IMR-90 (cell line): ENCODE results near the gene STK10. TPM values are rescaled to one million over a fixed set of nuclear protein-coding genes. Genes with fewer than 3 reads are reported as not detected.

Source experiments
- ATAC-seq: fragments of 200-7000 bp; cut with Tn5 transposase; 2 replicates; pipeline ENCODE4 v1.9.1; 2020; ENCODE audit warnings: low read depth, mild to moderate bottlenecking, moderate library complexity
- BruUV-seq: library from RNA; stranded (reverse); fragments of 400-500 nt; replicated peaks from 2 replicates; lab custom pipeline; 2021; lab: Mats Ljungman, UMichigan
- CTCF ChIA-PET: fragments of 300-600 bp; formaldehyde crosslinking; extraction: SDS; loops from one replicate; lab custom pipeline; 2021; ENCODE audit warnings: antibody characterized with exemption; lab: Yijun Ruan, JAX
- POLR2A ChIA-PET: fragments of 300-600 bp; sonication (Branson Sonifier 250); formaldehyde crosslinking; loops from one replicate; lab custom pipeline; 2022; ENCODE audit warnings: antibody characterized with exemption; ENCODE audit not compliant: unreplicated experiment; lab: Charles Lee
- DNase-seq: peaks from one replicate; pipeline ENCODE4 v3.0.0; 2013
- H2AFZ ChIP-seq: replicated peaks from 2 replicates; pipeline ENCODE3; 2013; ENCODE audit warnings: low read length, mild to moderate bottlenecking; ENCODE audit not compliant: poor library complexity
- H2AK5ac ChIP-seq: 2 replicates; pipeline ENCODE4 v1.6.1; 2013; ENCODE audit warnings: low read depth, low read length, inconsistent platforms
- H2AK9ac ChIP-seq: replicated peaks from 2 replicates; pipeline ENCODE3; 2013; ENCODE audit warnings: mild to moderate bottlenecking, low read depth, low read length, moderate library complexity; ENCODE audit not compliant: poor library complexity
- H2BK120ac ChIP-seq: 2 replicates; pipeline ENCODE4 v1.6.1; 2013; ENCODE audit warnings: low read depth, low read length, inconsistent platforms
- H2BK15ac ChIP-seq: 3 replicates; pipeline ENCODE4 v1.6.1; 2013; ENCODE audit warnings: low read depth, low read length, inconsistent platforms
- H2BK20ac ChIP-seq: 2 replicates; pipeline ENCODE4 v1.6.1; 2013; ENCODE audit warnings: low read depth, mild to moderate bottlenecking, inconsistent platforms, low read length, moderate library complexity
- H2BK5ac ChIP-seq: 2 replicates; pipeline ENCODE4 v1.6.1; 2013; ENCODE audit warnings: mild to moderate bottlenecking, low read depth, low read length, inconsistent platforms; ENCODE audit not compliant: poor library complexity, severe bottlenecking
- H3K14ac ChIP-seq: replicated peaks from 2 replicates; pipeline ENCODE4 v1.6.1; 2013; ENCODE audit warnings: low read depth, low read length, inconsistent platforms
- H3K18ac ChIP-seq: 2 replicates; pipeline ENCODE4 v1.6.1; 2013; ENCODE audit warnings: low read depth, low read length, control low read depth
- H3K23ac ChIP-seq: 2 replicates; pipeline ENCODE4 v1.6.1; 2013; ENCODE audit warnings: low read depth, low read length, inconsistent platforms
- H3K27ac ChIP-seq: 2 replicates; pipeline ENCODE4 v1.5.1; 2013; ENCODE audit warnings: mild to moderate bottlenecking, control low read depth, low read length; ENCODE audit not compliant: insufficient read depth
- H3K27me3 ChIP-seq: 2 replicates; pipeline ENCODE4 v1.6.1; 2013; ENCODE audit warnings: low read length; ENCODE audit not compliant: control insufficient read depth, insufficient read depth
- H3K36me3 ChIP-seq: 2 replicates; pipeline ENCODE4 v1.6.1; 2013; ENCODE audit warnings: low read length, mixed read lengths; ENCODE audit not compliant: control insufficient read depth, insufficient read depth
- H3K4ac ChIP-seq: 2 replicates; pipeline ENCODE4 v1.6.1; 2013; ENCODE audit warnings: low read depth, low read length, inconsistent platforms
- H3K4me1 ChIP-seq: 2 replicates; pipeline ENCODE4 v1.6.1; 2013; ENCODE audit warnings: low read length, mixed read lengths; ENCODE audit not compliant: control insufficient read depth, insufficient read depth
- H3K4me2 ChIP-seq: 2 replicates; pipeline ENCODE4 v1.6.1; 2013; ENCODE audit warnings: low read depth, mild to moderate bottlenecking, control low read depth, low read length, moderate library complexity
- H3K4me3 ChIP-seq: 2 replicates; pipeline ENCODE4 v1.5.1; 2013; ENCODE audit warnings: low read depth, mild to moderate bottlenecking, control low read depth, low read length, moderate library complexity; ENCODE audit not compliant: insufficient read depth
- H3K56ac ChIP-seq: 2 replicates; pipeline ENCODE4 v1.6.1; 2013; ENCODE audit warnings: low read length, inconsistent platforms; ENCODE audit not compliant: insufficient read depth; ENCODE audit errors: extremely low read depth
- H3K79me1 ChIP-seq, 2 experiments: 2 replicates each; pipeline ENCODE4 v1.6.1; 2013; ENCODE audit warnings: low read length in 2 of 2, inconsistent platforms in 1 of 2, low read depth in 1 of 2
- H3K9ac ChIP-seq: 2 replicates; pipeline ENCODE4 v1.6.1; 2013; ENCODE audit warnings: low read depth, low read length, control low read depth
- H3K9me1 ChIP-seq: 2 replicates; pipeline ENCODE4 v1.6.1; 2013; ENCODE audit warnings: low read length, inconsistent platforms; ENCODE audit not compliant: insufficient read depth
- H3K9me3 ChIP-seq: 2 replicates; pipeline ENCODE4 v1.6.1; 2013; ENCODE audit warnings: low read length; ENCODE audit not compliant: control insufficient read depth, insufficient read depth
- H4K20me1 ChIP-seq: 2 replicates; pipeline ENCODE4 v1.6.1; 2013; ENCODE audit warnings: low read length, inconsistent platforms; ENCODE audit not compliant: insufficient read depth
- H4K5ac ChIP-seq: 2 replicates; pipeline ENCODE4 v1.6.1; 2013; ENCODE audit warnings: mild to moderate bottlenecking, low read depth, low read length, control low read depth
- H4K8ac ChIP-seq, 2 experiments: 2 replicates each; pipeline ENCODE4 v1.6.1; 2013; ENCODE audit warnings: low read depth in 2 of 2, low read length in 2 of 2, control low read depth in 1 of 2, inconsistent platforms in 1 of 2
- H4K91ac ChIP-seq: 2 replicates; pipeline ENCODE4 v1.6.1; 2013; ENCODE audit warnings: low read depth, low read length, inconsistent platforms; ENCODE audit not compliant: insufficient read depth
- BHLHE40 ChIP-seq: fragments of 150-350 bp; IDR thresholded peaks from 2 replicates; pipeline ENCODE4 v1.6.1; 2016; ENCODE audit warnings: mild to moderate bottlenecking, low read depth, low read length
- CHD1 ChIP-seq: IDR thresholded peaks from 2 replicates; pipeline ENCODE4 v1.6.1; 2012; ENCODE audit warnings: low read depth, low read length, improper control_type of control experiment
- FOS ChIP-seq: fragments of 150-350 bp; IDR thresholded peaks from 2 replicates; pipeline ENCODE4 v1.6.1; 2016; ENCODE audit warnings: low read depth, low read length
- POLR2A ChIP-seq: IDR thresholded peaks from 2 replicates; pipeline ENCODE4 v1.6.1; 2012; ENCODE audit warnings: mild to moderate bottlenecking, low read depth, low read length
- RAD21 ChIP-seq: IDR thresholded peaks from 2 replicates; pipeline ENCODE4 v1.6.1; 2012; ENCODE audit warnings: low read length, improper control_type of control experiment
- RCOR1 ChIP-seq: IDR thresholded peaks from 2 replicates; pipeline ENCODE4 v1.6.1; 2012; ENCODE audit warnings: mild to moderate bottlenecking, low read length, improper control_type of control experiment; ENCODE audit not compliant: insufficient replicate concordance
- RFX5 ChIP-seq: IDR thresholded peaks from 2 replicates; pipeline ENCODE4 v1.8.0; 2012; ENCODE audit warnings: low read depth, mild to moderate bottlenecking, low read length, moderate library complexity
- WGBS, 2 experiments: methylation state at CpG; one replicate each; pipeline versions ENCODE4 v1.1.5 to v1.1.7; 2013; ENCODE audit warnings: missing lambda C conversion rate in 2 of 2; ENCODE audit not compliant: insufficient read length in 1 of 2; ENCODE audit errors: extremely low coverage in 2 of 2; 5-methylcytosine and 5-hydroxymethylcytosine counted together
- dilution Hi-C: fragments of 300-500 bp; cut with HindIII; formaldehyde crosslinking; loops from one replicate; pipeline ENCODE4 v1.14.3; 2018; ENCODE audit warnings: low sequenced_read_pairs; ENCODE audit not compliant: unreplicated experiment
- in situ Hi-C: fragments of 300-500 bp; cut with MboI; formaldehyde crosslinking; loops from 3 replicates; pipeline ENCODE4 v1.14.3; 2019; ENCODE audit warnings: low sequenced_read_pairs, inconsistent platforms, mixed read lengths
- intact Hi-C: fragments of 100-400 bp; cut with micrococcal nuclease; formaldehyde crosslinking; loops from 2 replicates; pipeline ENCODE4 v1.10.0; 2022
- polyA plus RNA-seq, 3 experiments: library from polyadenylated mRNA; depleted of rRNA; stranded (reverse); fragments of >200 nt; gene quantifications; 2 replicates each; pipeline ENCODE4 v1.2.3, GENCODE V29; 2012; ENCODE audit warnings: low replicate concordance in 1 of 3
- total RNA-seq: library from RNA; depleted of rRNA; stranded (reverse); fragments of >200 nt; gene quantifications from 2 replicates; pipeline ENCODE4 v1.2.3, GENCODE V29; 2012
- TF ChIP-seq, protein P1 (sequence below): fragments of 150-350 bp; IDR thresholded peaks from 2 replicates; pipeline ENCODE4 v1.6.1; 2017; ENCODE audit warnings: mild to moderate bottlenecking, antibody characterized with exemption, low read length, low read depth

STK10 gene
- total and polyA plus RNA-seq, 2 of the 4 experiments (the other 2 are of a cell fraction): 15.4 to 18.5 TPM

DNA sequence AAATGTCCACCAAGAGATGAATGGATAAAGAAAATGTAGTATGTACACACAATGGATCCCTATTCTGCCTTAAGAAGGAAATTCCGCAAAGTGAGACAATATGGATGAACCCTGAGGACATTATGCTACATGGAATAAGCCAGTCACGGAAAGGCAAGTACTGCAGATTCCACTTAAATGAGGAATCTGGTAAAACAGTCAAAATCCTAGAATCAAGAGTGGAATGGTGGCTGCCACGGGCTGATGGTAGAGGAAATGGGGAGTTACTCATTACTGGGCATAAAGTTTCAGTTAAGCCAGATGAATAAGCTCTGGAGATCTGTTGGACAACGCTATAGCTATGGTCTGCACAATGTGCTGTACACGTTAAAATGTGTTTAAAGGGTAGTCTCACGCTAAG lies 47.2 kb downstream of the STK10 start:
- dilution Hi-C loops: no loop called here
- no TSS peak for BruUV-seq
- POLR2A ChIA-PET: no interaction called here
- H2BK120ac ChIP-seq: no peak overlapping the region
- in situ Hi-C loops: no loop called here
- no peak overlapping the region for H4K8ac ChIP-seq
- H3K9me3 ChIP-seq: no peaks in the 10 kb centered on the region; the same call in 1 of the 2 replicates
- H3K27ac ChIP-seq: no peak overlapping the region
- no peak overlapping the region for H3K14ac ChIP-seq
- H3K79me1 ChIP-seq: peaks cover 39 to 62% of the 10 kb centered on the region in 2 experiments
- CTCF ChIA-PET: no interaction called here
- no peak overlapping the region for H2BK20ac ChIP-seq
- TF ChIP-seq, protein P1, sequence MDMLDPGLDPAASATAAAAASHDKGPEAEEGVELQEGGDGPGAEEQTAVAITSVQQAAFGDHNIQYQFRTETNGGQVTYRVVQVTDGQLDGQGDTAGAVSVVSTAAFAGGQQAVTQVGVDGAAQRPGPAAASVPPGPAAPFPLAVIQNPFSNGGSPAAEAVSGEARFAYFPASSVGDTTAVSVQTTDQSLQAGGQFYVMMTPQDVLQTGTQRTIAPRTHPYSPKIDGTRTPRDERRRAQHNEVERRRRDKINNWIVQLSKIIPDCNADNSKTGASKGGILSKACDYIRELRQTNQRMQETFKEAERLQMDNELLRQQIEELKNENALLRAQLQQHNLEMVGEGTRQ: no peak
- no peak for TF ChIP-seq RCOR1
- TF ChIP-seq RFX5: no peak
- no peak for TF ChIP-seq FOS
- no peak for TF ChIP-seq RAD21
- TF ChIP-seq POLR2A: no peak
- TF ChIP-seq BHLHE40: no peak
- TF ChIP-seq CHD1: no peak
- H2AFZ ChIP-seq: no peak overlapping the region
- no peaks in the 10 kb centered on the region; the same call in 1 of the 2 replicates for H3K36me3 ChIP-seq
- no peak overlapping the region; the same call in 1 of the 2 replicates for H4K5ac ChIP-seq
- H3K18ac ChIP-seq: no peak overlapping the region
- no peak overlapping the region for H2BK15ac ChIP-seq
- DNase-seq (no peak), ATAC-seq (no peak)
- no peaks in the 10 kb centered on the region for H3K27me3 ChIP-seq
- WGBS, 2 experiments: 78% methylated on average over 4 of the region's 6 CpGs; no CpG with 5 or more reads in 1 of the 2 experiments
- H3K9ac ChIP-seq: no peak overlapping the region
- H2AK5ac ChIP-seq: no peak overlapping the region
- no peak overlapping the region for H3K4me3 ChIP-seq
- H4K91ac ChIP-seq: no peak overlapping the region
- no peak overlapping the region for H3K23ac ChIP-seq
- no peak overlapping the region for H2AK9ac ChIP-seq
- H2BK5ac ChIP-seq: no peak overlapping the region
- H3K4me1 ChIP-seq: peaks cover 14% of the 10 kb centered on the region
- intact Hi-C loops: no loop called here
- peaks cover 44% of the 10 kb centered on the region for H4K20me1 ChIP-seq
- H3K56ac ChIP-seq: no peak overlapping the region
- no peak overlapping the region for H3K4ac ChIP-seq
- H3K4me2 ChIP-seq: no peak overlapping the region
- peaks cover 11% of the 10 kb centered on the region for H3K9me1 ChIP-seq
